Ishikawa (cell line): Measurements from ENCODE around the gene TMEM252.

Source experiments
- CEBPB ChIP-seq: IDR thresholded peaks from 2 replicates; pipeline ENCODE4 v1.6.1; 2012
- CREB1 ChIP-seq: IDR thresholded peaks from 2 replicates; pipeline ENCODE4 v1.6.1; 2012; ENCODE audit warnings: low read depth
- EGR1 ChIP-seq: IDR thresholded peaks from 2 replicates; pipeline ENCODE4 v1.6.1; 2012
- EP300 ChIP-seq: IDR thresholded peaks from 2 replicates; pipeline ENCODE4 v1.6.1; 2012; ENCODE audit warnings: borderline replicate concordance
- MAX ChIP-seq: IDR thresholded peaks from 2 replicates; pipeline ENCODE4 v1.6.1; 2012
- RAD21 ChIP-seq: IDR thresholded peaks from 2 replicates; pipeline ENCODE4 v1.6.1; 2012; ENCODE audit warnings: low read depth
- REST ChIP-seq: IDR thresholded peaks from 2 replicates; pipeline ENCODE4 v1.6.1; 2012; ENCODE audit warnings: low read depth, mild to moderate bottlenecking
- TAF1 ChIP-seq: IDR thresholded peaks from 2 replicates; pipeline ENCODE4 v1.6.1; 2012; ENCODE audit warnings: low read depth, mild to moderate bottlenecking
- TEAD4 ChIP-seq: IDR thresholded peaks from 2 replicates; pipeline ENCODE4 v1.6.1; 2012
- USF1 ChIP-seq: IDR thresholded peaks from 2 replicates; pipeline ENCODE4 v1.6.1; 2012
- YY1 ChIP-seq: IDR thresholded peaks from 2 replicates; pipeline ENCODE4 v1.6.1; 2012; ENCODE audit warnings: low read depth

GRCh38 chr9:68551191-68551590, 10.5 kb upstream of the TMEM252 start:
- no peak for TF ChIP-seq CREB1
- TF ChIP-seq EGR1 = no peak
- no peak for TF ChIP-seq RAD21
- TF ChIP-seq TEAD4 = no peak
- no peak for TF ChIP-seq MAX
- TF ChIP-seq EP300 = no peak
- TF ChIP-seq TAF1 = no peak
- TF ChIP-seq YY1 = no peak
- TF ChIP-seq USF1 = no peak
- TF ChIP-seq CEBPB = no peak
- TF ChIP-seq REST = no peak
